Suppressor macrophage treated with lipopolysaccharide for 1 hour (primary cell): ENCODE results near the gene CDK2AP2.

Source experiments
- DNase-seq, 3 donors: peaks; one replicate each; pipeline ENCODE4 v3.0.0-alpha.2; 2020 to 2022

CDK2AP2 gene

DNA sequence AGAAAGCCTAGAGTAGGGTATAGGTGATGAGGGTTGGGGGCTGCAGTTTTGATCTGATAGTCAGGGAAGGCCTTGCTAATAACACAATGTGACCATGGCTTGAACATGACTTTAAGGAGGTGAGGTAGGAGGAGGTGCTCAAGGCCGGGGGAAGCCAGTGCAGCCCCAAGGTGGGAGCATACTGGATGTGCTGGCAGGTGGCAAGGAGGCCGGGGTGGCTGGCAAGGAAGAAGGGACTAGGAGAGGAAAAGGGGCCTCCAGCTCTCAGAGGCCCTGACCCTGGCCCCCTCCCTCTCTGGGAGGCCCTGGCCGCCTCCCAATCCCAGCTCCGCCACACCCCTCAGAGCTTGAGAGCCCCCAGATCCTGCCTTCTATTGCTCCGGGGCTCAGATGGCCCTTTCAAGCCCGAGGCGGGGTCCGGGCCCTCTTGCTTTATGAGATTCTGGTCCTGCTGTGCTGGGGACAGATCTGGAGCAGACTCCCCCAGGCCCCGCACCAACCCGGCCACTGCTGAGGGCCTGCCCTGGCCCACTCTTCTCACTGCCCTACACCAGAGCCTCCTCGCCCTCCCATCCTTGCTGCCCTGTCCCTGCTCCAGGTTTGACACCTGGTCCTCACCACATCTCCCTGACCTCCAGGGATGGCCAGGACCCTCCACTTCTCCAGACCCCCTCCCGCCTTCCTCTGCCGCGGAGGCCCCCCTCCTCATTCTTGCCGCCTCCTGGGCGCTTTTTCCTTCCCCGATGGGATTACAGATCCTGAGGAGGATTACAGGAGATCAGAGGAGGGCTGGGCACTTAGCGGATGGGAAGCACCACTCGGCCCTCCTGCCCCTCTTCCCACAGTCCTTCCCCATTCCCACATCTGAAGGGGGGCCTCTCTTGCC, 4.6 kb downstream of the CDK2AP2 start:
- DNase-seq: no peak

DNA sequence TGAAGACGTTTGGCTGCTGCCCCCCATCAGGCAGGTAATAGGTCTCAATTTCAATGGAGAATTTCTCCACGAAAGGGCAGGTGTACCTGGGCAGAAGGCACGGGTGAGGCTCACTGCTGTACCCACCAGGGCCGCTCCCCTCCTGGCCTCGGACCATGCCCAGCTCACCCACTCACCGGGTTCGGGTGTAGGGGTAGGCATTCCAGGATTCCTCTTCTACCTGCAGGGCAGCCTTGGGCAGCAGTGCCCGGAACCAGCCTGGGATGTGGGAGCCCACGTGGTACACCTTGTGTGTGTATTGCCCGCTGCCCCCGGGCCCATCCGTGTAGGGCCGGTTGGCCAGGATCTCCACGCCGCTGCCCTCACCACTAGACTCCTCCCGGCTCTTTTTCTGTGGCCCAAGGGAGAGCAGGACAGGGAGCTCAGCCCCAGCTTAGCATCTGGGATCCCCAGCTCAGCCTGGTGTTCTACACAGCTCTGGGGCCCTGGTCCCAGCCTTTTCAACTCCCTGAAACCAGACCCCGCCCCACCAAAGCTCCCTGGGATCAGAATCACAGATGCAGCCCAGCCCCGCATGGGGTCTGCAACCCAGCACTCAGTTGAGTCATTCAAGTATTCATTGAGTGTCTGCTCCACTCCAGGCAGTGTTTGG, 5.5 kb downstream of the CDK2AP2 start:
- DNase-seq: no peak

- DNase-seq: no peak
Observed at GRCh38 chr11:67501854-67502253, 6.1 kb downstream of the CDK2AP2 start.

DNA sequence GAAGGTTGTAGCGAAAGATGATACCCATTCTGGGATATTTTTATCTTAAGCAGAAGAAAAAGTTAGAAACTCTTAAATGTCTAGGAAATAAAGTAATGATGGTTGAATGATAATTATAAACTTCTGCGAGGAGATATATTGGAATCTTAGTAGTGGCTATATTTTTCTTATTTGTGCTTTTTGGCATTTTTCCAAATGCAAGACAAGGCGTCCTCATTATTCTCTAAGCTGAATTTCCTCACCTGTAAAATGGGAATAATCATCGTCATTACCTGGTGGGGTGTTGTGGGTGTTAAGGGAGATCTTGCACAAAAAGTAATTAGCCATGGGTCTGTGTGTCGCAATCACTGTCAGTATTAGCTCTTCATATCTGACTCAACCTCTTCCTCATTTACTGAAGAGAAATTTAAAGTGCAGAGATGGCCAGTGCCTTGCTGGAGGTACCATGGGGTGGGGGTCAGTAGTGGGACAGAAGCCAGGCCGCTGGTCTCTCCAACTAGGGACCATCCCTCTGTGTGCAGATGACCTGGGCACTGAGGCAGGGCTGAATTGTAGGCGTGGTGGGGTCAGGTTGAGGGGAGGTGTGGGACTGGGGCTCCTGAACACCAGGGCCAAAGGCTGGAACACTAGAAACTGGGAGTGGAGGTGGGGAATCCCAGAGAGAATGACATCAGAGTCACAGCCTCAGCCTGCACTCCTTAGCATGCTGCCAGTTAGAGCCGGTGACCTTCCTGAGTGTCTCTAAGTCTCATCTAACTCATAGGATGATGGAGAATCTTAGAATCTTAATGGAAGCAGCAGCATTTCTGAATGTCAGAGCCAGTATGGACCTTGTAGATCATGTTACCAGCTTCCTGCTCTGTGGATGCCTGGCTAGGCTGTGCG, 6.9 kb downstream of the CDK2AP2 start:
- DNase-seq: peak; percentile 75 to 77 (median 75)

GRCh38 chr11:67500484-67500821, 7.5 kb downstream of the CDK2AP2 start:
- no peak for DNase-seq

GRCh38 chr11:67499808-67500483, 8.0 kb downstream of the CDK2AP2 start:
- no peak for DNase-seq

- DNase-seq: no peak
Observed at GRCh38 chr11:67498544-67498972, 9.4 kb downstream of the CDK2AP2 start.

DNA sequence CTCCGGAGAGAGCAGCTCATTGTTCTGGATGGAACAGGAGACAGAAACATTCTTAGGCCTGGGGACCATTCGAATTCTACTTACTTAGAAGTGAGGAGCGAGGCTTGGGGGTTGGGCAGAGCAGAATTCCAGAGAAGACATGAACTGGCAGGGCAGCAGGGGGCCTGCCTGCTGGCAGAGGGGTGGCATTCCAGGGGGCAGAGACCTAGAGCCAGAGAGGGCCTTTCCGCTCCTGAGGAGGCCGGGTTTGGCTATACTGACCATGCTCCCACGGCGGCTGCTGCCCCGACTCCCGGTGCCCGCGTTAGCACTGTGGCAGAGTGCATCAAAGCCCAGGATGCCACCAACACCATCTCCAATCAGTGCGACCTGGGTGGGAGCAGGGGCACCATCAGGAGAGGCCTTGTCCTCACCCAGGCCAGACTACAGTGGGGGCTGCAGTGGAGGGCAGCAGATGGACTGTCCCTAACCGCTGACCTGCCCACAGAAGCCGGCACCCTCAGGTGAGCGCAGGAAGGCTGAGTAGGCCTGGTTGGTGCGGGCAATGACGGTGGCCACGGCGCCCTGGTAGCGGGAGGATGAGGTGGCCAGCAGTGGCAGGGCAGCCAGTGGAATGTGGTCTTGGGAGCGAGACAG, 10.2 kb downstream of the CDK2AP2 start:
- DNase-seq: no peak

- DNase-seq: no peak
Observed at GRCh38 chr11:67496113-67496512, 11.8 kb downstream of the CDK2AP2 start.

DNA sequence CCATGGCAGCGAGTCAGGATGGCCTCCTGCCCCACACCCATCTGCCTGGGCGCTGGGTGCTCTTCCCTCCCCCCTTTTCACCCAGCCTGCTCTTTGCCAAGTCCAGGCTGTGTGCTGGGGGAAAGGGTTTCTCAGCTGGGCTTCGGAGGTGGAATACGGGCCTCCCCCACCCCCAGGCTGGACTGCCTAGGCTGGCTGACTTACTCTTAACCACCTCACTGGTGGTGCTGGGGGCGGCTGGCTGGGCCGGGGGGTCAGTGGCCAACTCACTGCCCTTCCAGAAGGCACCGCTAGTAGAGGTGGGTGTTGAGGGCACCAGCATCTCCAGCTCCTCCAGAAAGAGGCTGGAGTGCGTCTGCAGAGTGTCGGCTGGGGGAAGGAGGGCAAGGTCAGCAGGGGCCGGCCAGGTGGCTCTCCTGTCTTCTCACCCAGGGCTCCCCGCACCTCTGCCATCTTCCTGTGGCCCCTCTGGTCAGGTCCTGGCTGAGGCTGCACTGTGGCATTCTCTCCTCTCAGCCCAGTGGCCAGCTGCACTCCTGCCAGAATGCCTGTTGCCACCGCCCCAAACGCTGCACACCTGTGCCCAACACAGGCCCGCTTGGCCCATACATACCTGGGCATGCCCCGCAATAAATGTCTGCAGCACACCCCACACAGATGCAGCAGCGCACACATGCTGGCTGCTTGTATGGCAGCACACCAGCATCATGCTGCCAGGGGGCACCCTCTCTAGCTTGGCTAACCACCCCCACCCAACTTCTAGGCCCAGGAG, 12.5 kb downstream of the CDK2AP2 start:
- DNase-seq: no peak

DNA sequence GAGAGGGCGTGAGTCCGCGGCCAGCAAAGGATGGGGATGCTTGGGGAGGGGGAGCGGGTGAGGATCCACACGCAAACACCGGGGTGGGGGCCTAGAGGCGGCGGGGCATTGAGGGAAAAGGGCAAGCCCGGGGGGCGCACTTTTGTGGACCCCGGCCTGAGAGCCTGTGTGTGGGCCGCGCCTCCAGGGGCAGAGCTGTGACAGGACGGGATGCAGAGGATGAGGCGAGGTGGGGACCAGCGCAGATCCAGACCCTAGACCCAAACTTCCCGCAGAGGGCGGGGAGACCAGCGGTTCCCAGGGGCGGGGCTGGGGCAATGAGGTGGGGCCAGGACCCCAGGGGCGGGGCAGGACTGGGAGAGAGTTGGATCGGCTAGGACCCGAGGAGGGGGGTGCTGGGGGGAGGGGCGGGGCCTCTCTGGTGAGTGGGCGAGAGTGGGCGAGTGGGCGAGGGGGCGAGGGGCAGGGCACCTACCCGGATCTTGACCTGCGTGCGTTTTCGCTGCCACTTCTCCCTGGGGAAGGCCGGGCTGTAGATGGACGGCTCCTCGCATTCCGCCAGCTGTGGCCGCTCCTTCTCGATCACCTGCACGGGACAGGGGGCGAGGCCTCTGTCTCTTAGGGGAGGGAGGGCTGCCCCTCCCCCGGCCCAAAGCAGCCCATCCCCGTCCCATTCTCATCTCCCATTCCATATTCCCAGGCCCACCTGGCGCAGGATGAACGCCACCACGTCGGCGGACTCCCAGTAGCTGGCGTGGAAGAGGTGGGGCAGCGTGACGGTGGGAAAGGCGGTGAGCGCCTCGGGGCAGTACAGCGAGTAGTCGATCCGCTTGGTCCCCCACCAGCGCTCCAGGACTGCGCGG, 13.4 kb downstream of the CDK2AP2 start:
- DNase-seq: no peak

- no peak for DNase-seq
Observed at GRCh38 chr11:67493548-67494370, 14.2 kb downstream of the CDK2AP2 start.

- no peak for DNase-seq
Observed at GRCh38 chr11:67492801-67493547, 15.0 kb downstream of the CDK2AP2 start.

- DNase-seq: no peak
Observed at GRCh38 chr11:67492069-67492727, 15.8 kb downstream of the CDK2AP2 start.

GRCh38 chr11:67491276-67492068, 16.5 kb downstream of the CDK2AP2 start:
- DNase-seq: no peak

- DNase-seq: no peak
Observed at GRCh38 chr11:67490727-67491065, 17.3 kb downstream of the CDK2AP2 start.
